IPS-20b (cell line): ENCODE results near the gene CPSF4L.

ENCODE experiments used
- H3K27ac ChIP-seq: one replicate; pipeline ENCODE4 v1.5.1; 2013; ENCODE audit warnings: low read length
- H3K27me3 ChIP-seq: 2 replicates; pipeline ENCODE4 v1.6.1; 2013; ENCODE audit warnings: mild to moderate bottlenecking, low read length, inconsistent platforms; ENCODE audit not compliant: insufficient read depth
- H3K36me3 ChIP-seq: 2 replicates; pipeline ENCODE4 v1.6.1; 2013; ENCODE audit warnings: low read depth, mild to moderate bottlenecking, inconsistent platforms, low read length, moderate library complexity; ENCODE audit not compliant: insufficient read depth
- H3K4me1 ChIP-seq: 2 replicates; pipeline ENCODE4 v1.6.1; 2013; ENCODE audit warnings: mild to moderate bottlenecking, control low read depth, inconsistent platforms, low read length, moderate library complexity; ENCODE audit not compliant: insufficient read depth
- H3K4me3 ChIP-seq: 2 replicates; pipeline ENCODE4 v1.5.1; 2013; ENCODE audit warnings: mild to moderate bottlenecking, low read length, inconsistent platforms
- H3K9ac ChIP-seq: 2 replicates; pipeline ENCODE4 v1.6.1; 2013; ENCODE audit warnings: low read depth, mild to moderate bottlenecking, inconsistent platforms, low read length, moderate library complexity
- H3K9me3 ChIP-seq: 2 replicates; pipeline ENCODE4 v1.6.1; 2013; ENCODE audit warnings: mild to moderate bottlenecking, low read depth, low read length, inconsistent platforms; ENCODE audit not compliant: insufficient read depth

CPSF4L gene

DNA sequence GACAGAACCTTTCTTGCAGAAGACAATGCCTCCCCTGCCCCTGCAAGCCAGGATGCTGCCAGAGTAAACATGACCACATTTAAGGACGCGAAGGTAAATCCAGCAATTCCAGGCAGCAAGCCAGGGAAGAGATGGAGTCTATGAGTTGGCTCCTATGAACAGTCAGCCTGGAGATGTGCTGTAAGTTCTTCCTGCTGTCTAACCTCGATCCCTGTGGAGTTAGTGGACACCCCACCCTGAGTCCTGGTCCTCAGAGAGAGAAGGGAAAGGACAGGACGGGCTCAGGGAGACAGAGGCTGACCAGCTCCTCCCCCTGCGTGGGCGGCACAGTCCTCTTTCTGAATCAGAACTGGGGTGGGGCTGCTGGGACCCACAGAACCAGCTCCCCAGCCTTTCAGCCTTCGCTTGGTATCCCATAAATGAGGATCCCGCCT lies 25.2 kb upstream of the CPSF4L start:
- no peaks in the 10 kb centered on the region for H3K27me3 ChIP-seq
- H3K4me1 ChIP-seq: peaks cover 3% of the 10 kb centered on the region; the same call in 1 of the 2 replicates
- H3K27ac ChIP-seq: no peak overlapping the region
- H3K36me3 ChIP-seq: no peaks in the 10 kb centered on the region
- H3K9ac ChIP-seq: no peak overlapping the region
- H3K4me3 ChIP-seq: no peak overlapping the region
- no peaks in the 10 kb centered on the region for H3K9me3 ChIP-seq

DNA sequence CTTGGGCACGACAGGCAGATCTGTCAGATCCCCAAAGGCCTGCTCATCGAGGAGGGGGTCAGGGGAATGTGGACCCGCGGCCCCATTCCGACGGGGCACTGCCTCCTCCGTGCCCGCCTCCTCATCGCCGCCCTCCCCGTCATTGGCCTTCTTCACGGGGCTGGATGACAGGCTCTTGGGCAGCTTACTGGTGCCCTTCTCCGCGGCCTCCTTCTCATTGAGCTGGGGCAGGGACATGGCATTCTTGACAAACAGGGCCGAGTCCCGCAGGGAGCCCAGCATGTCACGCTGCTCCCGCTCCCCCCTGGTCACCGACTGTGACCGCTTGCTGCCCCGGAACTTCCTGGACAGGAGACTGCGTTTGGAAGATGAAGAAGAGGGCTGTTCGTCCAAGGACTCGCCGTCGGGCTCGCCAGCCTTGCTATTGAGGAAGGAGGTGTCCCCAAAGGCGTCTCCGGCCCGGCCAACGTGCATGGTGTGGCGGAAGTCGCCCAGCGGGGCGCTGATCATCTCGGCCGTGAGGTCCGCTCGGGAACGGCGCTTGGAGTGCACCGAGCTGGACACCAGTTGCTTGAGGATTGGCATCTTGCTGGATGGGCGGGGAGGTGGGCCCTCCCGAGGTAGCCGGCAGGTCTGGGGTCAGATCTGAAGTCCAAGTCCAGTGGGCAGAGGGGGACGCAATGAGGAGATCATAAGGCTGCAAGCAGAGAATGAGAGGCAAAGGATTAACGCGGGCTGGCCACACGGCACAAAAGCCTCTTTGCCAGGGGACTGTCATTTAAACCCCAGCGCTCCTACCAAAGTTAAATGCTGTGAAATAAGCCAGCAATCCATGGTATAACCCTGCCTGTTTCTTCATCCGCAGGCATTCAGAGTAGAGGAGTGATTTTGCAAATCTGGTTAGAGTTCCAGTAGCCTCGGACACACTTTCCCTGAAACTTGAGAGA lies 24.5 kb upstream of the CPSF4L start:
- Histone ChIP-seq H3K27ac (no peak overlapping the region), H3K9me3 (no peaks in the 10 kb centered on the region), H3K36me3 (no peaks in the 10 kb centered on the region), H3K27me3 (no peaks in the 10 kb centered on the region), H3K9ac (no peak overlapping the region; the same call in 1 of the 2 replicates), H3K4me3 (no peak overlapping the region), H3K4me1 (peaks cover 3% of the 10 kb centered on the region; the same call in 1 of the 2 replicates)

DNA sequence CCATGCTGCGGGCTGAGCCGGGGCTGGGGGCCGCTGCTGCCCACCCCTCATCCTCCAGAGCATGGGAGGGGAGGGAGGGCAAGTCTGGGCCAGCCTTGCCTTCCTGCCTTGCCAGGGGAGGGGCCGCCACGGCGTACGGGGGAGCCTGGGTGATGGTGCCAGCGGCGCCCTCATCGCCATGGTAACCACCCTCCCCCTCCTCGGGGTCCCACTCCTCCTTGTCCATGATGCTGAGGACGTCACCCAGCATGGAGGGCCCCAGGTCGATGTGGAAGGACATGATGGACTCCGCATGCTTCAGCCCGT lies 23.9 kb upstream of the CPSF4L start:
- H3K4me3 ChIP-seq: no peak overlapping the region
- H3K27ac ChIP-seq: no peak overlapping the region
- H3K27me3 ChIP-seq: no peaks in the 10 kb centered on the region
- no peaks in the 10 kb centered on the region for H3K9me3 ChIP-seq
- peaks cover 3% of the 10 kb centered on the region; the same call in 1 of the 2 replicates for H3K4me1 ChIP-seq
- H3K36me3 ChIP-seq: no peaks in the 10 kb centered on the region
- no peak overlapping the region for H3K9ac ChIP-seq

DNA sequence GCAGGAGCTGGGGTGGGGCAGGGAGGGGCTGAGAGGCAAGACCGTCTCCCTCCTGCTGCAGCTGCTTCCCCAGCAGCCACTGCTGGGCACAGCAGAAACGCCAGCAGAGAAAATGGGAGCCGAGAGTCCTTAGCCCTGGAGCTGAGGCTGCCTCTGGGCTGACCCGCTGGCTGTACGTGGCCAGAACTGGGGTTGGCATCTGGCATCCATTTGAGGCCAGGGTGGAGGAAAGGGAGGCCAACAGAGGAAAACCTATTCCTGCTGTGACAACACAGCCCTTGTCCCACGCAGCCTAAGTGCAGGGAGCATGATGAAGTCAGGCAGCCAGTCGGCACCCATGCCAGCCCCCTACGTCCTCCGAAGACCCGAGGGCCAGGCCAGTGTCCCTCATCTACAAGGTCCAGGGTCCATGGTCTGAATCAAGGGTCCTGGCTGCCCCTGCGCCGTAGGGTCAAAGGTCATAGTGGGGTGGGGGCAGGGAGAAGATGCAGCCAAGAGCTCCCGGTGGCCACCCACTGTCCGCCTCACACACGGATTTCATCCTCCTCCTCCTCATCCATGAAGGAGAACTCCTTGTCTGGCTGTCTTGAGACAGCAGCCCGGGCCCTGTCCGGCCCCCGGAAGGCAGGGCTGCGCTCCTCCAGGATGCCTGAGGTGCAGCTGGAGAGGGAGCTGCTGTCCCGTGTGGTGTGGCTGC lies 23.4 kb upstream of the CPSF4L start:
- Histone ChIP-seq H3K9me3 (no peaks in the 10 kb centered on the region), H3K4me3 (no peak overlapping the region), H3K4me1 (peaks cover 3% of the 10 kb centered on the region; the same call in 1 of the 2 replicates), H3K9ac (no peak overlapping the region), H3K27me3 (no peaks in the 10 kb centered on the region), H3K27ac (no peak overlapping the region), H3K36me3 (no peaks in the 10 kb centered on the region)

DNA sequence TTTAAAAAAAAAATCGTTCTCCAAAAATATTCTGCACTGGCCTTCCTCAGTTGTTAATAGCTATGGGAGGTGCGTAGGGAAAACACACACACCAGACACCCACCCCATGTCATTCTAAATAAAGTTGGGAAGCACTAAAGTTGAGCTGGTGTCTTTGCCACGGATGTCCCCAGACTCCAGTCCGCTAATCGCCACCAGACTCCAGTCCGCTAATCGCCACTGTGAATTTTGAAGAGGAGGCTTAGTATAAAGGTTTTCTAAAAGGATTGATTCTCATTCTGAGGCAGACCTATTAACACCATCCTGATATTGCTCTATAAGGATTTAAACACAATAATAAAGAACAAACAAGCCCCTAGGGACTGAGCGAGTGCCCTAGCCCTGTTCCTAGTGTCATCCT lies 22.7 kb upstream of the CPSF4L start:
- Histone ChIP-seq H3K27ac (no peak overlapping the region), H3K9ac (no peak overlapping the region), H3K4me3 (no peak overlapping the region), H3K27me3 (no peaks in the 10 kb centered on the region), H3K36me3 (no peaks in the 10 kb centered on the region), H3K9me3 (no peaks in the 10 kb centered on the region), H3K4me1 (peaks cover 3% of the 10 kb centered on the region; the same call in 1 of the 2 replicates)

DNA sequence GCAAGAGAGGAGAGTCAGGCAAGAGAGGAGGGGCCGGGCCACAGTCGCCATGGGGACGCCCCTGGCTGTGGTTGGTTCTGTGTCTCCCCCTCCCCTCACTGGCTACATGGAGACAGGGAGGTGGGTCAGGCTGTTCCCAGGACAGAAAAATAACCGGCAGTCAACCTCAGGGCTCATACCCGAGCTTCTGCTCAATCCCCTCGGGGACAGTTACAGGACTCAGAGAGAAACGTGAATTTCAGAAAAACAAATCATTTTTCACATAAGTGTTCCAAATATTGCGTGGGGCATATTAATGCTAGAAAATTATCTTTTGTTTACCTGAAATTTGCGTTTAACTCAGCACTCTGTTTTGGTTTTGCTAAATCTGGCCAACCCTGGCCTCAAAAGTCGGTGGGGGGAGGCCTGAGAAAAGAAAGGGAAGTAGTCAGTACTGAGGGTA lies 22.2 kb upstream of the CPSF4L start:
- Histone ChIP-seq H3K9ac (no peak overlapping the region), H3K4me3 (no peak overlapping the region), H3K27me3 (no peaks in the 10 kb centered on the region)

DNA sequence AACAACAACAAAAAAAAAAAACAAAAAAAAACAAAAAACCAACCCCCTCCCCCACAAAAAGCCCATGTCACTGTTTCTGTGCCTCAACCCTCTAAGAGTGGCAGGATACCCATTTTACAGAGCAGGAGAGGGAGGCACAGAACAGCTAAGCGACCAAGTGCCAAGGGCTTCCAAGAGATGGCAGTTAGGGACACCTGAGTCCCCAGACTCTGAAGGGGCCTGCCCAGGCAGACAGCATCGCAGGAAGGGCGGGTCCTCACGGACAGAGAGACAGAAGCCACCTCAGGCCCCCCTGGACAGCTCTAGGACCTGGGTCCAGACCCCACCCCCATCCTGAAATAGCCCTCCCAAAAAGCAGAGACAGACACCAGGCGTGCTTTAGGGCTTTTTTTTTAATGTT lies 21.6 kb upstream of the CPSF4L start:
- Histone ChIP-seq H3K9ac (no peak overlapping the region), H3K36me3 (no peaks in the 10 kb centered on the region), H3K9me3 (no peaks in the 10 kb centered on the region)

More for the DNA sequence above, 22.2 kb upstream of the CPSF4L start:
- no peaks in the 10 kb centered on the region for H3K36me3 ChIP-seq
- H3K4me1 ChIP-seq: peaks cover 3% of the 10 kb centered on the region; the same call in 1 of the 2 replicates
- H3K9me3 ChIP-seq: no peaks in the 10 kb centered on the region
- H3K27ac ChIP-seq: no peak overlapping the region

DNA sequence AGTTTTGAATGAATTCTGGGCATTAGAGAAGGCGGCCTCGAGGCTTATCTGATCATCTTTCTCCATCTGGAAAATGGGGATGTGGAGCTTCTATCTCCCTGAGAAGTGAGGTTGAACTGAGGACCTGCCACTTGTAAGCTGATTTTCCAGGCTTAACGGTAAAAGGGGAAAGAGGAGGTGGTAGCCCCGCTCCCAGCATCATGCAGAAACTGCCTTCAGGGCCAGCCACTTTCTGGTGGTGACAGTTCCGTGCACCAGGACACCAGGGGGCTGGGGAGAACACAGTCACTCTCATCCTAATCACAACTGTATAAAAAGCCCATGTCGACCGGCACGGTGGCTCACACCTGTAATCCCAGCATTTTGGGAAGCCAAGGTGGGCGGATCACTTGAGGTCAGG lies 20.9 kb upstream of the CPSF4L start:
- H3K27me3 ChIP-seq: no peaks in the 10 kb centered on the region
- no peak overlapping the region for H3K4me3 ChIP-seq
- no peaks in the 10 kb centered on the region for H3K36me3 ChIP-seq
- H3K27ac ChIP-seq: no peak overlapping the region
- no peaks in the 10 kb centered on the region for H3K9me3 ChIP-seq
- peaks cover 3% of the 10 kb centered on the region; the same call in 1 of the 2 replicates for H3K4me1 ChIP-seq
- H3K9ac ChIP-seq: no peak overlapping the region

More for the DNA sequence above, 21.6 kb upstream of the CPSF4L start:
- Histone ChIP-seq H3K4me1 (peaks cover 3% of the 10 kb centered on the region; the same call in 1 of the 2 replicates), H3K27ac (no peak overlapping the region), H3K27me3 (no peaks in the 10 kb centered on the region), H3K4me3 (no peak overlapping the region)

DNA sequence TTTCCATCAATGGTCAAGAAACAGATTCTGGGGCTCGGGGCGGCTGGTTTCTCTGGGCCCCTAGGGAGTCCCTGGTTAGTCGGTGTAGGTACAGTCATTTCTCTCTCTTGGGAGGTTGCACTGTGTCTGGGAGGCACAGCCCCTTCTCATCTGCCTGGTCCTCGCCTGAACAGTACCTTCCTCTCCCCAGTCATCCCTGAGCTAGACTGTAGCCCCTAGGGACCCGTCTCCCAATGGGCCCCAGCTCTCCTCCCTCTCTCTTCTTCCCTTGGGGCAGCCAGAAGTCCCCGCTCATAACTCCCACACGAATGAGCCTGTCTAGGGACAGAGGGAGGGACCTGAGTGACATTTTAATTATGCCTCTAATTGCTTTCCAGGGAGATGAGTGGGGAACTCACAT lies 20.2 kb upstream of the CPSF4L start:
- no peaks in the 10 kb centered on the region for H3K9me3 ChIP-seq
- H3K4me3 ChIP-seq: no peak overlapping the region
- no peaks in the 10 kb centered on the region for H3K36me3 ChIP-seq
- H3K27me3 ChIP-seq: no peaks in the 10 kb centered on the region
- H3K4me1 ChIP-seq: peaks cover 3% of the 10 kb centered on the region; the same call in 1 of the 2 replicates
- no peak overlapping the region for H3K27ac ChIP-seq
- no peak overlapping the region for H3K9ac ChIP-seq

DNA sequence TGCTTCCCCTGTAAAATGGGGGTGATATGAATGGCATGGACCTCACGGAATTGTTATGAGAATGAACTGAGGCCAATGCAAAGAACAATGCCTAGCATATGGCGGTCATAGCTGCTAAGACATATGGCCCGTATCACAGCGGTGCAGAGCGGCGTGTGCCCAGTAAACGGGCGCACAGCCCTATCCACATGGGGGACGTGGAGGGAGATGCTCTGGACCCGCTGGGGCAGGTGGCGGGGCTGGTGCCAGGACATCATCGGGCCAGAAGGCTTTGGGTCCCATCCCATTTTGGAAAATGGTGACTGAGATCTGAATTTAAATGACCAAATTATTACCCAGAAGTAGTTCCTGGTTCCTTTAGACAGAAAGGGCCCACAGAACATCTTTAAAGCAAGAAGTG lies 18.5 kb upstream of the CPSF4L start:
- H3K9me3 ChIP-seq: no peaks in the 10 kb centered on the region
- no peak overlapping the region for H3K9ac ChIP-seq
- H3K36me3 ChIP-seq: no peaks in the 10 kb centered on the region
- no peak overlapping the region for H3K4me3 ChIP-seq
- no peaks in the 10 kb centered on the region for H3K27me3 ChIP-seq
- H3K4me1 ChIP-seq: peaks cover 3% of the 10 kb centered on the region; the same call in 1 of the 2 replicates
- H3K27ac ChIP-seq: no peak overlapping the region

DNA sequence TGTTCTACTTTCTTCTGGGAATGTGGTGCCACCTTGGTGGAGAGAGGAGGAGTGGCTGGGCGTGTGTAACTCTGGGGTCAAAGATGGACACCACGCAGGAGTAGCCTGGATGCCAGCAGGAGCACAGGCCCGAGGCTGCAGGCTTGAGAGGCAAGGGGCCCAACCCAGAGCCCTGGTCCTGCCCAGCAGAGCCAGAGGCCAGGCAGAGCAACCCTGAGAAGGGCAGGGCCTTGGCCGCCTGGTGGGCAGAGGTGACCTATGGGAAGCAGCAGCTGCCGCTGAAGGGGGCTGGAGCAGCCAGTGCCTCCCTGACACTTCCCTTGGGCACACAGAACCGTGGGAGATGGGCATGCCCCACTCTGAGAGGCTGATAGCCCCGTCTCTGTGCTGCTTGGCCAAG lies 18.0 kb upstream of the CPSF4L start:
- Histone ChIP-seq H3K27me3 (no peaks in the 10 kb centered on the region), H3K27ac (no peak overlapping the region), H3K9me3 (no peaks in the 10 kb centered on the region), H3K9ac (no peak overlapping the region), H3K4me3 (no peak overlapping the region), H3K36me3 (no peaks in the 10 kb centered on the region), H3K4me1 (peaks cover 3% of the 10 kb centered on the region; the same call in 1 of the 2 replicates)
